ENCODE data around the gene EIF4E2. TPM values are rescaled to one million over a fixed set of nuclear protein-coding genes. Genes with fewer than 3 reads are reported as not detected.

Gene EIF4E2
- total RNA-seq, 4 donors from 2014 or later, result 34.7 to 81.3 (median 58.0) TPM

DNA sequence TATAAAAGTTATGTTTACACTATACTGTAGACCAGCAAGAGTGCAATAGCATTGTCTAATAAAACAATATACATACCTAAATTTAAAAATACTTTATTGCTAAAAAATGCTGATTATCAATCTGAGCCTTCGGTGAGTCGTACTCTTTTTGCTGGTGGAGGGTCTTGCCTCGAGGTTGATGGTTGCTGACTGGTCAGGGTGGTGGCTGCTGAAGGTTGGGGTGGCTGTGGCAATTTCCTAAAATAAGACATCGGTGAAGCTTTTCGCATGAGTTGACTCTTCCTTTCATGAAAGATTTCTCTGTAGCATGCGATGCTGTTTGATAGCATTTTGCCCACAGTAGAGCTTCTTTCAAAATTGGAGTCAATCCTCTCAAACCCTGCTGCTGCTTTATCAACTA lies 2.5 kb upstream of the EIF4E2 start:
- no peak for DNase-seq

DNA sequence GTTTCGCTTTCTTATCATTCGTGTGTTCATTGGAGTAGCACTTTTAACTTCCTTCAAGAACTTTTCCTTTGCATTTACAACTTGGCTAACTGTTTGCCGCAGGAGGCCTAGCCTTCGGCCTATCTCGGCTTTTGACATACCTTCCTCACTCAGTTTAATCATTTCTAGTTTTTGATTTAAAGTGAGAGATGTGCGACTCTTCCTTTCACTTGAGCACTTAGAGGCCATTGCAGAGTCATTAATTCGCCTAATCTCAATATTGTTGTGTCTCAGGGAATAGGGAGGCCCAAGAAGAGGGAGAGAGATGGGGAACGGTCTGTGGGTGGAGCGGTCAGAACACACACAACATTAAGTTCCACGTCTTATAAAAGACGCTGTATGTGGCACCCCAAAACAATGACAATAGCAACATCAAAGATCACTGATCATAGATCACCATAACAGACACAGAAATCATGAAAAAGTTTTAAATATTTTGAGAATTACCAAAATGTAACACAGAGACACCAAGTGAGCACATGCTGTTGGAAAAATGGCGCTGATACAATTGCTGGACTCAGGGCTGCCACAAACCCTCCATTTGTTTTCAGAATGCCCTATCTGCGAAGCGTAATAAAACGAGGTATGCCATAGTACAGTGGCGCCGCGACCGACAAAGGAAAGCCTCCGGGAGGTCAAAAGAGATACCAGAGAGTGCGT lies 685 bp upstream of the EIF4E2 start:
- H3K9me3 ChIP-seq, result no peaks in the 10 kb centered on the region
- H3K27me3 ChIP-seq, result no peaks in the 10 kb centered on the region
- 34 to 35% methylated on average over 21 of the region's 21 CpGs for WGBS, 2 donors
- peak overlapping the region; percentile 98 to 99 (median 99) for H3K27ac ChIP-seq
- H3K4me3 ChIP-seq, result peak overlapping the region; percentile 83 to 97 (median 90)
- TF ChIP-seq CTCF (IDR thresholded peaks at IDR 0.05) (no peak), POLR2A (IDR thresholded peaks at IDR 0.05) (no peak)
- H3K36me3 ChIP-seq, result peaks cover 0 to 35% (median 0%) of the 10 kb centered on the region in 3 donors
- H3K4me1 ChIP-seq, result peaks cover 8 to 43% (median 20%) of the 10 kb centered on the region in 3 donors
- intact Hi-C loops (cut with DNase I), result no loop called here
- no peak for DNase-seq

More for the DNA sequence above, 2.5 kb upstream of the EIF4E2 start:
- H3K9me3 ChIP-seq, result no peaks in the 10 kb centered on the region
- intact Hi-C loops (cut with DNase I), result no loop called here
- 95 to 96% methylated on average over 6 of the region's 6 CpGs for whole genome bisulfite sequencing, 2 donors
- peaks cover 8 to 32% (median 20%) of the 10 kb centered on the region in 3 donors for H3K4me1 ChIP-seq
- H3K27me3 ChIP-seq, result no peaks in the 10 kb centered on the region
- H3K36me3 ChIP-seq, result peaks cover 0 to 39% (median 0%) of the 10 kb centered on the region in 3 donors
- TF ChIP-seq POLR2A (IDR thresholded peaks at IDR 0.05), result no peak
- no peak for TF ChIP-seq CTCF (IDR thresholded peaks at IDR 0.05)
- H3K27ac ChIP-seq, result no peak overlapping the region
- H3K4me3 ChIP-seq, result no peak overlapping the region

DNA sequence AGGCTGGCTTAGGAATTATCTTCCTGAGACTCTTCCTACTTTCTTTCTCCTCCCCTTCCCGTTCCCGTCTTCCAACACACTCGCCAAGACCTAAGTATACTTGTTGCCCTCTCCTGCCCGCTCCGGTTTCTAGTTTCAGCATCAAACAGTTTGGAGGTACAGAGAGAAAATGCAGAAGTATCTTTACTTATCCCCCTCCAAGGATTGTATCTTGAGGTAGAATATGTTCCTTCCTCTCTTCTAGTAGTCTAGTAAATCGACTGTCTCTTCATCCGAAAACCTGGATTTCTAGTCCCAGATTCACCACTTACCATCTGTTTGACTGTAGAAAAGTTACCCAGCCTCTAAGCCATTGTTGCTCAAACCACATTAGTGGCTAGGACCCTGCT lies 755 bp downstream of the EIF4E2 start:
- Histone ChIP-seq H3K27me3 (no peaks in the 10 kb centered on the region), H3K4me1 (peaks cover 8 to 43% (median 20%) of the 10 kb centered on the region in 3 donors), H3K9me3 (no peaks in the 10 kb centered on the region), H3K4me3 (peak overlapping the region; percentile 83 to 97 (median 90)), H3K27ac (peak overlapping the region; percentile 98 to 99 (median 99)), H3K36me3 (peaks cover 0 to 37% (median 0%) of the 10 kb centered on the region in 3 donors)
- intact Hi-C loops (cut with DNase I), result no loop called here
- no peak for DNase-seq
- WGBS, 2 donors, result 2 to 5% methylated on average over 7 of the region's 7 CpGs
- TF ChIP-seq CTCF (IDR thresholded peaks at IDR 0.05) (no peak), POLR2A (IDR thresholded peaks at IDR 0.05) (no peak)

GRCh38 chr2:232551776-232552175 lies 1.3 kb downstream of the EIF4E2 start:
- H3K4me3 ChIP-seq, result peak overlapping the region in 3 of 4 donors; percentile 83 to 97 (median 87)
- no peak for DNase-seq
- 92% methylated on average over 4 of the region's 4 CpGs for whole genome bisulfite sequencing, 2 donors
- no peak for TF ChIP-seq CTCF (IDR thresholded peaks at IDR 0.05)
- TF ChIP-seq POLR2A (IDR thresholded peaks at IDR 0.05), result no peak
- peak overlapping the region in 3 of 4 donors; percentile 98 to 99 (median 99) for H3K27ac ChIP-seq
- intact Hi-C loops (cut with DNase I), result no loop called here
- H3K9me3 ChIP-seq, result no peaks in the 10 kb centered on the region
- no peaks in the 10 kb centered on the region for H3K27me3 ChIP-seq
- peaks cover 0 to 38% (median 2%) of the 10 kb centered on the region in 3 donors for H3K36me3 ChIP-seq
- H3K4me1 ChIP-seq, result peaks cover 8 to 43% (median 20%) of the 10 kb centered on the region in 3 donors

GRCh38 chr2:232556426-232556825 lies 5.9 kb downstream of the EIF4E2 start:
- Histone ChIP-seq H3K4me3 (no peak overlapping the region), H3K9me3 (no peaks in the 10 kb centered on the region), H3K36me3 (peaks cover 0 to 75% (median 21%) of the 10 kb centered on the region in 3 donors), H3K27me3 (no peaks in the 10 kb centered on the region), H3K27ac (no peak overlapping the region), H3K4me1 (peaks cover 6 to 27% (median 13%) of the 10 kb centered on the region in 3 donors)
- no peak for DNase-seq
- WGBS, 2 donors, result 75 to 92% methylated on average over 3 of the region's 3 CpGs
- intact Hi-C loops (cut with DNase I), result no loop called here
- TF ChIP-seq CTCF (IDR thresholded peaks at IDR 0.05), result no peak
- no peak for TF ChIP-seq POLR2A (IDR thresholded peaks at IDR 0.05)

All from esophagus squamous epithelium (tissue), 5 donors.